Stimulated activated CD8-positive, alpha-beta memory T cell treated with anti-CD3 and anti-CD28 coated beads, Interleukin-12 subunit alpha, Interleukin-12 subunit beta, amount 100 ng/mL, for 4 hours (primary cell): ENCODE data around the gene KIAA0586.
A peak's percentile ranks its signal among the peaks of the same experiment; 100 is the strongest.
"Not testable (repeated sequence)": the region's sequence is repeated elsewhere in the genome, so short reads cannot be mapped to it uniquely, and the experiment has no call there.

ENCODE experiments used
- DNase-seq: peaks from one replicate; pipeline ENCODE4 v3.0.0-alpha.2; 2020; ENCODE audit warnings: low read depth

KIAA0586 gene

GRCh38 chr14:58427281-58428117 lies at the start of gene KIAA0586, which contains the start of gene TIMM9:
TSS of gene KIAA0586 (plus strand) at chr14:58427719. CDS start at chr14:58428265, 546 bp downstream.
TSS of gene TIMM9 (minus strand) at chr14:58427531. CDS start at chr14:58411945, 15,586 bp downstream.
- DNase-seq = peak; percentile 91

- no peak for DNase-seq
Measured at GRCh38 chr14:58390830-58391229, 36.7 kb upstream of the KIAA0586 start.

GRCh38 chr14:58395562-58395811 lies 32.0 kb upstream of the KIAA0586 start:
- DNase-seq = no peak

GRCh38 chr14:58395812-58396788 lies 31.4 kb upstream of the KIAA0586 start, which contains the start of gene TOMM20L:
TSS of gene TOMM20L (plus strand) at chr14:58395930. CDS start at chr14:58395958, 28 bp downstream.
- peak; percentile 58 for DNase-seq

GRCh38 chr14:58397156-58397555 lies 30.4 kb upstream of the KIAA0586 start:
- DNase-seq = no peak

GRCh38 chr14:58398495-58398894 lies 29.0 kb upstream of the KIAA0586 start:
- no peak for DNase-seq

GRCh38 chr14:58398895-58399294 lies 28.6 kb upstream of the KIAA0586 start:
- no peak for DNase-seq

GRCh38 chr14:58401587-58401986 lies 25.9 kb upstream of the KIAA0586 start:
- no peak for DNase-seq

GRCh38 chr14:58408681-58409215 lies 18.8 kb upstream of the KIAA0586 start:
- DNase-seq = no peak

- no peak for DNase-seq
Measured at GRCh38 chr14:58414845-58415244, 12.7 kb upstream of the KIAA0586 start.

- DNase-seq = no peak
Measured at GRCh38 chr14:58415636-58416547, 11.6 kb upstream of the KIAA0586 start.

GRCh38 chr14:58416934-58417333 lies 10.6 kb upstream of the KIAA0586 start:
- DNase-seq = not testable (repeated sequence)

GRCh38 chr14:58426670-58427280 lies 744 bp upstream of the KIAA0586 start:
- DNase-seq = peak; percentile 9

GRCh38 chr14:58428118-58428683 lies 682 bp downstream of the KIAA0586 start:
- no peak for DNase-seq

GRCh38 chr14:58430156-58430555 lies 2.6 kb downstream of the KIAA0586 start:
- DNase-seq = no peak

- DNase-seq = no peak
Measured at GRCh38 chr14:58439476-58439875, 12.0 kb downstream of the KIAA0586 start.

- no peak for DNase-seq
Measured at GRCh38 chr14:58444627-58445026, 17.1 kb downstream of the KIAA0586 start.

- DNase-seq = no peak
Measured at GRCh38 chr14:58455593-58456265, 28.2 kb downstream of the KIAA0586 start.

GRCh38 chr14:58460772-58461171 lies 33.3 kb downstream of the KIAA0586 start:
- no peak for DNase-seq

- no peak for DNase-seq
Measured at GRCh38 chr14:58463147-58463546, 35.6 kb downstream of the KIAA0586 start.
